IMR-90 (cell line): ENCODE measurements around the gene SEMA3E. TPM values are rescaled to one million over a fixed set of nuclear protein-coding genes. Genes with fewer than 3 reads are reported as not detected.

Source experiments
- ATAC-seq: fragments of 200-7000 bp; cut with Tn5 transposase; 2 replicates; pipeline ENCODE4 v1.9.1; 2020; ENCODE audit warnings: low read depth, mild to moderate bottlenecking, moderate library complexity
- BruUV-seq: library from RNA; stranded (reverse); fragments of 400-500 nt; replicated peaks from 2 replicates; lab custom pipeline; 2021; lab: Mats Ljungman, UMichigan
- CTCF ChIA-PET: fragments of 300-600 bp; formaldehyde crosslinking; extraction: SDS; loops from one replicate; lab custom pipeline; 2021; ENCODE audit warnings: antibody characterized with exemption; lab: Yijun Ruan, JAX
- POLR2A ChIA-PET: fragments of 300-600 bp; sonication (Branson Sonifier 250); formaldehyde crosslinking; loops from one replicate; lab custom pipeline; 2022; ENCODE audit warnings: antibody characterized with exemption; ENCODE audit not compliant: unreplicated experiment; lab: Charles Lee
- DNase-seq: peaks from one replicate; pipeline ENCODE4 v3.0.0; 2013
- H2AFZ ChIP-seq: replicated peaks from 2 replicates; pipeline ENCODE3; 2013; ENCODE audit warnings: low read length, mild to moderate bottlenecking; ENCODE audit not compliant: poor library complexity
- H2AK5ac ChIP-seq: 2 replicates; pipeline ENCODE4 v1.6.1; 2013; ENCODE audit warnings: low read depth, low read length, inconsistent platforms
- H2AK9ac ChIP-seq: replicated peaks from 2 replicates; pipeline ENCODE3; 2013; ENCODE audit warnings: mild to moderate bottlenecking, low read depth, low read length, moderate library complexity; ENCODE audit not compliant: poor library complexity
- H2BK120ac ChIP-seq: 2 replicates; pipeline ENCODE4 v1.6.1; 2013; ENCODE audit warnings: low read depth, low read length, inconsistent platforms
- H2BK15ac ChIP-seq: 3 replicates; pipeline ENCODE4 v1.6.1; 2013; ENCODE audit warnings: low read depth, low read length, inconsistent platforms
- H2BK20ac ChIP-seq: 2 replicates; pipeline ENCODE4 v1.6.1; 2013; ENCODE audit warnings: low read depth, mild to moderate bottlenecking, inconsistent platforms, low read length, moderate library complexity
- H2BK5ac ChIP-seq: 2 replicates; pipeline ENCODE4 v1.6.1; 2013; ENCODE audit warnings: mild to moderate bottlenecking, low read depth, low read length, inconsistent platforms; ENCODE audit not compliant: poor library complexity, severe bottlenecking
- H3K14ac ChIP-seq: replicated peaks from 2 replicates; pipeline ENCODE4 v1.6.1; 2013; ENCODE audit warnings: low read depth, low read length, inconsistent platforms
- H3K18ac ChIP-seq: 2 replicates; pipeline ENCODE4 v1.6.1; 2013; ENCODE audit warnings: low read depth, low read length, control low read depth
- H3K23ac ChIP-seq: 2 replicates; pipeline ENCODE4 v1.6.1; 2013; ENCODE audit warnings: low read depth, low read length, inconsistent platforms
- H3K27ac ChIP-seq: 2 replicates; pipeline ENCODE4 v1.5.1; 2013; ENCODE audit warnings: mild to moderate bottlenecking, control low read depth, low read length; ENCODE audit not compliant: insufficient read depth
- H3K27me3 ChIP-seq: 2 replicates; pipeline ENCODE4 v1.6.1; 2013; ENCODE audit warnings: low read length; ENCODE audit not compliant: control insufficient read depth, insufficient read depth
- H3K36me3 ChIP-seq: 2 replicates; pipeline ENCODE4 v1.6.1; 2013; ENCODE audit warnings: low read length, mixed read lengths; ENCODE audit not compliant: control insufficient read depth, insufficient read depth
- H3K4ac ChIP-seq: 2 replicates; pipeline ENCODE4 v1.6.1; 2013; ENCODE audit warnings: low read depth, low read length, inconsistent platforms
- H3K4me1 ChIP-seq: 2 replicates; pipeline ENCODE4 v1.6.1; 2013; ENCODE audit warnings: low read length, mixed read lengths; ENCODE audit not compliant: control insufficient read depth, insufficient read depth
- H3K4me2 ChIP-seq: 2 replicates; pipeline ENCODE4 v1.6.1; 2013; ENCODE audit warnings: low read depth, mild to moderate bottlenecking, control low read depth, low read length, moderate library complexity
- H3K4me3 ChIP-seq: 2 replicates; pipeline ENCODE4 v1.5.1; 2013; ENCODE audit warnings: low read depth, mild to moderate bottlenecking, control low read depth, low read length, moderate library complexity; ENCODE audit not compliant: insufficient read depth
- H3K56ac ChIP-seq: 2 replicates; pipeline ENCODE4 v1.6.1; 2013; ENCODE audit warnings: low read length, inconsistent platforms; ENCODE audit not compliant: insufficient read depth; ENCODE audit errors: extremely low read depth
- H3K79me1 ChIP-seq, 2 experiments: 2 replicates each; pipeline ENCODE4 v1.6.1; 2013; ENCODE audit warnings: low read length in 2 of 2, inconsistent platforms in 1 of 2, low read depth in 1 of 2
- H3K9ac ChIP-seq: 2 replicates; pipeline ENCODE4 v1.6.1; 2013; ENCODE audit warnings: low read depth, low read length, control low read depth
- H3K9me1 ChIP-seq: 2 replicates; pipeline ENCODE4 v1.6.1; 2013; ENCODE audit warnings: low read length, inconsistent platforms; ENCODE audit not compliant: insufficient read depth
- H3K9me3 ChIP-seq: 2 replicates; pipeline ENCODE4 v1.6.1; 2013; ENCODE audit warnings: low read length; ENCODE audit not compliant: control insufficient read depth, insufficient read depth
- H4K20me1 ChIP-seq: 2 replicates; pipeline ENCODE4 v1.6.1; 2013; ENCODE audit warnings: low read length, inconsistent platforms; ENCODE audit not compliant: insufficient read depth
- H4K5ac ChIP-seq: 2 replicates; pipeline ENCODE4 v1.6.1; 2013; ENCODE audit warnings: mild to moderate bottlenecking, low read depth, low read length, control low read depth
- H4K8ac ChIP-seq, 2 experiments: 2 replicates each; pipeline ENCODE4 v1.6.1; 2013; ENCODE audit warnings: low read depth in 2 of 2, low read length in 2 of 2, control low read depth in 1 of 2, inconsistent platforms in 1 of 2
- H4K91ac ChIP-seq: 2 replicates; pipeline ENCODE4 v1.6.1; 2013; ENCODE audit warnings: low read depth, low read length, inconsistent platforms; ENCODE audit not compliant: insufficient read depth
- FOS ChIP-seq: fragments of 150-350 bp; IDR thresholded peaks from 2 replicates; pipeline ENCODE4 v1.6.1; 2016; ENCODE audit warnings: low read depth, low read length
- POLR2A ChIP-seq: IDR thresholded peaks from 2 replicates; pipeline ENCODE4 v1.6.1; 2012; ENCODE audit warnings: mild to moderate bottlenecking, low read depth, low read length
- RFX5 ChIP-seq: IDR thresholded peaks from 2 replicates; pipeline ENCODE4 v1.8.0; 2012; ENCODE audit warnings: low read depth, mild to moderate bottlenecking, low read length, moderate library complexity
- SMC3 ChIP-seq: fragments of 150-350 bp; IDR thresholded peaks from 2 replicates; pipeline ENCODE4 v1.6.1; 2016; ENCODE audit warnings: low read depth, mild to moderate bottlenecking, antibody characterized with exemption, low read length, moderate library complexity
- WGBS, 2 experiments: methylation state at CpG; one replicate each; pipeline versions ENCODE4 v1.1.5 to v1.1.7; 2013; ENCODE audit warnings: missing lambda C conversion rate in 2 of 2; ENCODE audit not compliant: insufficient read length in 1 of 2; ENCODE audit errors: extremely low coverage in 2 of 2; 5-methylcytosine and 5-hydroxymethylcytosine counted together
- dilution Hi-C: fragments of 300-500 bp; cut with HindIII; formaldehyde crosslinking; loops from one replicate; pipeline ENCODE4 v1.14.3; 2018; ENCODE audit warnings: low sequenced_read_pairs; ENCODE audit not compliant: unreplicated experiment
- in situ Hi-C: fragments of 300-500 bp; cut with MboI; formaldehyde crosslinking; loops from 3 replicates; pipeline ENCODE4 v1.14.3; 2019; ENCODE audit warnings: low sequenced_read_pairs, inconsistent platforms, mixed read lengths
- intact Hi-C: fragments of 100-400 bp; cut with micrococcal nuclease; formaldehyde crosslinking; loops from 2 replicates; pipeline ENCODE4 v1.10.0; 2022
- polyA plus RNA-seq, 3 experiments: library from polyadenylated mRNA; depleted of rRNA; stranded (reverse); fragments of >200 nt; gene quantifications; 2 replicates each; pipeline ENCODE4 v1.2.3, GENCODE V29; 2012; ENCODE audit warnings: low replicate concordance in 1 of 3
- total RNA-seq: library from RNA; depleted of rRNA; stranded (reverse); fragments of >200 nt; gene quantifications from 2 replicates; pipeline ENCODE4 v1.2.3, GENCODE V29; 2012
- TF ChIP-seq, protein P1 (sequence below): fragments of 150-350 bp; IDR thresholded peaks from 2 replicates; pipeline ENCODE4 v1.6.1; 2016; ENCODE audit warnings: low read depth, mild to moderate bottlenecking, low read length, moderate library complexity, borderline replicate concordance

Gene SEMA3E
- total and polyA plus RNA-seq, 2 of the 4 experiments (the other 2 are of a cell fraction), result 0.31 to 0.72 TPM

DNA sequence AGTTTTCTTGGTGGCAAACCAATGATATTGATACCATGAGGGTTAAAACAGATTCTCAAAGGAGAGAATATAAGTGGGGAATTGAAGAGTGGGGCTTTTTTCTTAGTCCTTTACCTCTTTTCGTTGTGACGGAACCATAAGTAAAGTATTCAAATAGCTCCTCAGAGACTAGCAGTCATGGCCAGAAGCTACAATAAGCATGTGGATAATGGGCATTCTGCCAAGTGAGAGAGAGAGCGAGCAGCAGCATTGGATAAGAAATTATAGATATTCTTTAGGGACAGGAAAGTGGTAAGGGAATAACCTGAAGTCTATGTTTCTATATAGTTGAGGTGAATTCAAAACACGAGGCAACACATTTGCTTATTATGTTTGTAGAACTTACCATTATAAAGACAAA, 235.1 kb downstream of the SEMA3E start:
- H2BK5ac ChIP-seq, result no peak overlapping the region
- no peak overlapping the region for H3K9ac ChIP-seq
- H3K18ac ChIP-seq, result no peak overlapping the region
- no peak overlapping the region for H2AFZ ChIP-seq
- ChIA-PET CTCF (interaction anchor here (1.0 to 1.4 kb wide), 3 partner anchors 11 to 521 kb away, joined by 3 read pairs; no protein-coding TSS in a partner anchor), POLR2A (no interaction called here)
- no peak overlapping the region for H3K27ac ChIP-seq
- H4K20me1 ChIP-seq, result no peaks in the 10 kb centered on the region
- ATAC-seq, result no peak
- peaks cover 2% of the 10 kb centered on the region; the same call in 1 of the 2 replicates for H3K27me3 ChIP-seq
- no peak overlapping the region for H2BK15ac ChIP-seq
- no peaks in the 10 kb centered on the region for H3K36me3 ChIP-seq
- no peaks in the 10 kb centered on the region for H3K4me1 ChIP-seq
- H2BK120ac ChIP-seq, result no peak overlapping the region
- H3K4me2 ChIP-seq, result no peak overlapping the region
- no peak overlapping the region for H4K91ac ChIP-seq
- no peaks in the 10 kb centered on the region for H3K9me3 ChIP-seq
- H3K9me1 ChIP-seq, result no peaks in the 10 kb centered on the region
- H2AK9ac ChIP-seq, result no peak overlapping the region
- intact Hi-C loops, result loop anchor here (5.0 kb wide), 1 partner anchor 1608 kb away; no protein-coding TSS in a partner anchor
- no peak for DNase-seq
- BruUV-seq, result no TSS peak
- H4K8ac ChIP-seq, result no peak overlapping the region
- H3K79me1 ChIP-seq, result no peaks in the 10 kb centered on the region
- H2AK5ac ChIP-seq, result no peak overlapping the region
- no peak overlapping the region for H3K4ac ChIP-seq
- dilution Hi-C loops, result no loop called here
- no peak for TF ChIP-seq FOS
- TF ChIP-seq SMC3, result no peak
- no peak for TF ChIP-seq RFX5
- TF ChIP-seq POLR2A, result no peak
- TF ChIP-seq, protein P1, sequence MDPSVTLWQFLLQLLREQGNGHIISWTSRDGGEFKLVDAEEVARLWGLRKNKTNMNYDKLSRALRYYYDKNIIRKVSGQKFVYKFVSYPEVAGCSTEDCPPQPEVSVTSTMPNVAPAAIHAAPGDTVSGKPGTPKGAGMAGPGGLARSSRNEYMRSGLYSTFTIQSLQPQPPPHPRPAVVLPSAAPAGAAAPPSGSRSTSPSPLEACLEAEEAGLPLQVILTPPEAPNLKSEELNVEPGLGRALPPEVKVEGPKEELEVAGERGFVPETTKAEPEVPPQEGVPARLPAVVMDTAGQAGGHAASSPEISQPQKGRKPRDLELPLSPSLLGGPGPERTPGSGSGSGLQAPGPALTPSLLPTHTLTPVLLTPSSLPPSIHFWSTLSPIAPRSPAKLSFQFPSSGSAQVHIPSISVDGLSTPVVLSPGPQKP, result no peak
- H3K23ac ChIP-seq, result no peak overlapping the region
- no peak overlapping the region for H3K56ac ChIP-seq
- in situ Hi-C loops, result no loop called here
- no CpG with 5 or more reads among the region's 4 CpGs for WGBS, 2 experiments
- H3K14ac ChIP-seq, result no peak overlapping the region
- no peak overlapping the region for H4K5ac ChIP-seq
- no peak overlapping the region for H3K4me3 ChIP-seq
- H2BK20ac ChIP-seq, result no peak overlapping the region
